ENCODE measurements around the gene OLFML2A. TPM values are rescaled to one million over a fixed set of nuclear protein-coding genes. Genes with fewer than 3 reads are reported as not detected.

OLFML2A gene
- total RNA-seq, 1 experiment from 2014 or later = 6.7 TPM

GRCh38 chr9:124781967-124782660 lies 5.2 kb downstream of the OLFML2A start (continued):
- 0 out of 2 replicates have a peak, but pooled peaks have one; percentile 47 for TF ChIP-seq GTF2I (CRISPR knock-in tag; conservative IDR thresholded peaks at IDR 0.05)
- no peak for TF ChIP-seq ZNF317 (CRISPR knock-in tag; IDR thresholded peaks at IDR 0.05; ENCODE audit: borderline replicate concordance, low read depth)
- no peak for TF ChIP-seq ZNF532 (CRISPR knock-in tag; IDR thresholded peaks at IDR 0.05; ENCODE audit: borderline replicate concordance)

GRCh38 chr9:124782661-124783574 lies 6.0 kb downstream of the OLFML2A start:
- ATAC-seq = peak; percentile 8
- POLR2A ChIA-PET = no interaction called here

More at GRCh38 chr9:124782661-124783574, 6.0 kb downstream of the OLFML2A start:
- no peak overlapping the region for H3K27ac Mint-ChIP-seq
- CTCF ChIA-PET = interaction anchor here (0.6 to 2.6 kb wide), 8 partner anchors 8 to 73 kb away, joined by 3 to 15 read pairs (median 4); partner anchors contain the start of genes NR6A1 and WDR38
- no peaks in the 10 kb centered on the region for H3K9me3 Mint-ChIP-seq
- peak; percentile 14 for DNase-seq (ENCODE audit: low spot score)
- H3K4me1 Mint-ChIP-seq = peaks cover 18% of the 10 kb centered on the region
- no peaks in the 10 kb centered on the region for H3K36me3 Mint-ChIP-seq
- no peak overlapping the region for H3K4me3 Mint-ChIP-seq
- TF ChIP-seq GRHL2 (CRISPR knock-in tag; IDR thresholded peaks at IDR 0.05; ENCODE audit: insufficient replicate concordance, severe bottlenecking) = no peak
- no peak for TF ChIP-seq GABPB1 (CRISPR knock-in tag; IDR thresholded peaks at IDR 0.05)
- no peak for TF ChIP-seq TCF7 (CRISPR knock-in tag; IDR thresholded peaks at IDR 0.05; ENCODE audit: low read depth)
- TF ChIP-seq ZNF532 (CRISPR knock-in tag; IDR thresholded peaks at IDR 0.05; ENCODE audit: borderline replicate concordance) = no peak
- TF ChIP-seq CREB1 (CRISPR knock-in tag; IDR thresholded peaks at IDR 0.05) = no peak
- TF ChIP-seq ZMAT4 (CRISPR knock-in tag; IDR thresholded peaks at IDR 0.05) = no peak
- no peak for TF ChIP-seq ZSCAN18 (CRISPR knock-in tag; IDR thresholded peaks at IDR 0.05)
- TF ChIP-seq NFATC4 (CRISPR knock-in tag; IDR thresholded peaks at IDR 0.05) = no peak
- TF ChIP-seq ZNF232 (CRISPR knock-in tag; IDR thresholded peaks at IDR 0.05) = no peak
- no peak for TF ChIP-seq ZNF396 (CRISPR knock-in tag; IDR thresholded peaks at IDR 0.05; ENCODE audit: borderline replicate concordance)
- TF ChIP-seq FOXP4 (CRISPR knock-in tag; IDR thresholded peaks at IDR 0.05) = no peak
- TF ChIP-seq E2F5 (CRISPR knock-in tag; IDR thresholded peaks at IDR 0.05) = no peak
- H3K27me3 Mint-ChIP-seq (ENCODE audit: low read depth) = peaks cover 7% of the 10 kb centered on the region

Measured in WTC11 (cell line).